Panc1 (cell line): ENCODE measurements around the gene FOXO1. TPM values are rescaled to one million over a fixed set of nuclear protein-coding genes. Genes with fewer than 3 reads are reported as not detected.

Experiments
- ATAC-seq: fragments of 200-7000 bp; cut with Tn5 transposase; 2 replicates; pipeline ENCODE4 v1.9.1; 2020; ENCODE audit warnings: mild to moderate bottlenecking, moderate library complexity
- BruUV-seq: library from RNA; stranded (reverse); fragments of 400-500 nt; replicated peaks from 2 replicates; lab custom pipeline; 2021; lab: Mats Ljungman, UMichigan
- CTCF ChIA-PET: fragments of 300-600 bp; sonication (Branson Sonifier 250); formaldehyde crosslinking; loops from one replicate; lab custom pipeline; 2022; ENCODE audit warnings: antibody characterized with exemption; lab: Charles Lee
- POLR2A ChIA-PET: fragments of 300-600 bp; sonication (Branson Sonifier 250); formaldehyde crosslinking; loops from one replicate; lab custom pipeline; 2022; ENCODE audit warnings: antibody characterized with exemption; lab: Charles Lee
- DNase-seq: peaks from one replicate; pipeline ENCODE4 v3.0.0-alpha.2; 2010; ENCODE audit warnings: low read depth, low spot score
- H3K27ac ChIP-seq: 2 replicates; pipeline ENCODE4 v1.5.1; 2011; ENCODE audit warnings: mild to moderate bottlenecking, low read length, inconsistent platforms
- H3K27me3 ChIP-seq: fragments of 200-500 bp; sonication (Bioruptor generic); 2 replicates; pipeline ENCODE4 v1.6.0; 2014; ENCODE audit warnings: low read length, inconsistent platforms; ENCODE audit not compliant: control insufficient read depth, insufficient read depth
- H3K36me3 ChIP-seq: fragments of 200-500 bp; sonication (Bioruptor generic); 2 replicates; pipeline ENCODE4 v1.5.1; 2014; ENCODE audit warnings: inconsistent platforms, mild to moderate bottlenecking, low read length, moderate library complexity; ENCODE audit not compliant: control insufficient read depth, insufficient read depth
- H3K4me1 ChIP-seq: 2 replicates; pipeline ENCODE4 v1.5.1; 2011; ENCODE audit warnings: inconsistent platforms, mild to moderate bottlenecking, low read length, moderate library complexity; ENCODE audit not compliant: control insufficient read depth, insufficient read depth
- H3K4me3 ChIP-seq, 2 experiments: 2 replicates each; pipeline ENCODE4 v1.5.1; 2011 to 2012; ENCODE audit warnings: low read depth in 2 of 2, low read length in 2 of 2, mild to moderate bottlenecking in 2 of 2, inconsistent platforms in 1 of 2, moderate library complexity in 1 of 2
- H3K9me3 ChIP-seq: fragments of 200-500 bp; sonication (Bioruptor generic); 2 replicates; pipeline ENCODE4 v1.5.1; 2014; ENCODE audit warnings: low read depth, mild to moderate bottlenecking, inconsistent platforms, low read length, moderate library complexity; ENCODE audit not compliant: control insufficient read depth, insufficient read depth
- CTCF ChIP-seq: fragments of 450-650 bp; IDR thresholded peaks from 2 replicates; pipeline ENCODE4 v1.5.1; 2017; ENCODE audit warnings: mild to moderate bottlenecking
- POLR2AphosphoS5 ChIP-seq: IDR thresholded peaks from 2 replicates; pipeline ENCODE4 v1.6.1; 2012; ENCODE audit warnings: mild to moderate bottlenecking, low read depth, low read length, moderate library complexity
- SIN3A ChIP-seq: IDR thresholded peaks from 2 replicates; pipeline ENCODE4 v1.6.1; 2012; ENCODE audit warnings: low read depth, mild to moderate bottlenecking, low read length, moderate library complexity, borderline replicate concordance; ENCODE audit not compliant: insufficient read depth
- TCF7L2 ChIP-seq: IDR thresholded peaks from 2 replicates; pipeline ENCODE4 v1.6.1; 2011; ENCODE audit warnings: mild to moderate bottlenecking, low read depth, low read length, inconsistent platforms
- in situ Hi-C: cut with HindIII; loops from 2 replicates; pipeline ENCODE4 v1.10.0; 2016; ENCODE audit warnings: low sequenced_read_pairs, low pct_unique_long_range_greater_than_20kb
- intact Hi-C: fragments of 100-400 bp; cut with micrococcal nuclease; formaldehyde crosslinking; loops from one replicate; pipeline ENCODE4 v1.10.0; 2022; ENCODE audit not compliant: unreplicated experiment
- total RNA-seq: library from RNA; stranded (reverse); gene quantifications from one replicate; pipeline ENCODE4 v1.2.1, GENCODE V29; 2021; ENCODE audit not compliant: unreplicated experiment
- TF ChIP-seq, protein P1 (sequence below), 2 experiments: IDR thresholded peaks; 2 replicates each; pipeline ENCODE4 v1.6.1; 2011 to 2012; ENCODE audit warnings: low read depth in 2 of 2, control low read depth in 1 of 2, low read length in 1 of 2, mild to moderate bottlenecking in 1 of 2, moderate library complexity in 1 of 2; ENCODE audit not compliant: insufficient read depth in 1 of 2

FOXO1 gene
- total RNA-seq, 1 experiment from 2014 or later: 2.1 TPM

DNA sequence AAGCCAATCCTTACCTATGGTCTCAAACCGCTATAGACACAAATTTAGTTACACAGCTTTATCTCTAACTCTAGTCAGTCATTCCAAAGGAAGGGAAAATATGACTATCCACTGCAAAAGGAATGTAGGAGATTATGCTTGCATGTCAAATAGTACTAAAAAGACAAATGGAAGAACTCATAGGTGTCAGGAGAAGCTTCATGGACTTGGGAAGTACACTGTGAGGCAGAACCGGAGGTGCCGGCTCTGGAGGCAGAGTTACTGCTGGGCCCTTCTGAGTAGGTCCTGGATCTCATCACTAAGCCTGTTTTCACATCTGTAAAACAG lies 97.5 kb downstream of the FOXO1 start:
- H3K36me3 ChIP-seq: no peaks in the 10 kb centered on the region
- intact Hi-C loops: no loop called here
- in situ Hi-C loops: no loop called here
- ChIA-PET POLR2A (no interaction called here), CTCF (no interaction called here)
- ATAC-seq (no peak), DNase-seq (no peak)
- no peaks in the 10 kb centered on the region for H3K27me3 ChIP-seq
- H3K9me3 ChIP-seq: no peaks in the 10 kb centered on the region
- no peak overlapping the region for H3K4me3 ChIP-seq
- no peak overlapping the region for H3K27ac ChIP-seq
- TF ChIP-seq POLR2AphosphoS5 (no peak), CTCF (no peak), SIN3A (no peak), TCF7L2 (no peak)
- TF ChIP-seq, protein P1, sequence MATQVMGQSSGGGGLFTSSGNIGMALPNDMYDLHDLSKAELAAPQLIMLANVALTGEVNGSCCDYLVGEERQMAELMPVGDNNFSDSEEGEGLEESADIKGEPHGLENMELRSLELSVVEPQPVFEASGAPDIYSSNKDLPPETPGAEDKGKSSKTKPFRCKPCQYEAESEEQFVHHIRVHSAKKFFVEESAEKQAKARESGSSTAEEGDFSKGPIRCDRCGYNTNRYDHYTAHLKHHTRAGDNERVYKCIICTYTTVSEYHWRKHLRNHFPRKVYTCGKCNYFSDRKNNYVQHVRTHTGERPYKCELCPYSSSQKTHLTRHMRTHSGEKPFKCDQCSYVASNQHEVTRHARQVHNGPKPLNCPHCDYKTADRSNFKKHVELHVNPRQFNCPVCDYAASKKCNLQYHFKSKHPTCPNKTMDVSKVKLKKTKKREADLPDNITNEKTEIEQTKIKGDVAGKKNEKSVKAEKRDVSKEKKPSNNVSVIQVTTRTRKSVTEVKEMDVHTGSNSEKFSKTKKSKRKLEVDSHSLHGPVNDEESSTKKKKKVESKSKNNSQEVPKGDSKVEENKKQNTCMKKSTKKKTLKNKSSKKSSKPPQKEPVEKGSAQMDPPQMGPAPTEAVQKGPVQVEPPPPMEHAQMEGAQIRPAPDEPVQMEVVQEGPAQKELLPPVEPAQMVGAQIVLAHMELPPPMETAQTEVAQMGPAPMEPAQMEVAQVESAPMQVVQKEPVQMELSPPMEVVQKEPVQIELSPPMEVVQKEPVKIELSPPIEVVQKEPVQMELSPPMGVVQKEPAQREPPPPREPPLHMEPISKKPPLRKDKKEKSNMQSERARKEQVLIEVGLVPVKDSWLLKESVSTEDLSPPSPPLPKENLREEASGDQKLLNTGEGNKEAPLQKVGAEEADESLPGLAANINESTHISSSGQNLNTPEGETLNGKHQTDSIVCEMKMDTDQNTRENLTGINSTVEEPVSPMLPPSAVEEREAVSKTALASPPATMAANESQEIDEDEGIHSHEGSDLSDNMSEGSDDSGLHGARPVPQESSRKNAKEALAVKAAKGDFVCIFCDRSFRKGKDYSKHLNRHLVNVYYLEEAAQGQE (IDR thresholded peaks at IDR 0.05; ENCODE audit: insufficient read depth in 1 of 2, low read depth in 2 of 2, low read length in 1 of 2): no peak
- BruUV-seq: no TSS peak
- H3K4me1 ChIP-seq: no peaks in the 10 kb centered on the region

GRCh38 chr13:40568246-40569023 lies 98.0 kb downstream of the FOXO1 start:
- BruUV-seq: no TSS peak
- intact Hi-C loops (no loop called here), in situ Hi-C loops (no loop called here)
- TF ChIP-seq, protein P1 (IDR thresholded peaks at IDR 0.05; ENCODE audit: insufficient read depth in 1 of 2, low read depth in 2 of 2, low read length in 1 of 2): no peak
- TF ChIP-seq SIN3A (no peak), POLR2AphosphoS5 (no peak), CTCF (no peak), TCF7L2 (no peak)
- ATAC-seq (no peak), DNase-seq (no peak)
- POLR2A ChIA-PET: no interaction called here
- Histone ChIP-seq H3K27ac (no peak overlapping the region), H3K4me1 (no peaks in the 10 kb centered on the region), H3K4me3 (no peak overlapping the region), H3K27me3 (no peaks in the 10 kb centered on the region), H3K36me3 (no peaks in the 10 kb centered on the region), H3K9me3 (no peaks in the 10 kb centered on the region)
- CTCF ChIA-PET: no interaction called here
